Esophagus squamous epithelium (tissue), 4 donors: ENCODE data around the gene LONP2.

ENCODE experiments used
- POLR2A ChIP-seq, 4 donors: fragments of 450-650 bp; IDR thresholded peaks; one replicate each; pipeline ENCODE4 v1.6.1; 2017; ENCODE audit warnings: antibody characterized with exemption in 4 of 4, mild to moderate bottlenecking in 4 of 4, moderate library complexity in 3 of 4
- TF ChIP-seq, protein P1 (sequence below), 6 experiments: fragments of 450-650 bp in 4 of 6; fragments of 200-600 bp in 2 of 6; sonication (generic) in 2 of 6; IDR thresholded peaks; one replicate each; pipeline ENCODE4 v1.5.1; 2016 to 2019; ENCODE audit warnings: antibody characterized with exemption in 6 of 6, mild to moderate bottlenecking in 4 of 6, moderate library complexity in 4 of 6

DNA sequence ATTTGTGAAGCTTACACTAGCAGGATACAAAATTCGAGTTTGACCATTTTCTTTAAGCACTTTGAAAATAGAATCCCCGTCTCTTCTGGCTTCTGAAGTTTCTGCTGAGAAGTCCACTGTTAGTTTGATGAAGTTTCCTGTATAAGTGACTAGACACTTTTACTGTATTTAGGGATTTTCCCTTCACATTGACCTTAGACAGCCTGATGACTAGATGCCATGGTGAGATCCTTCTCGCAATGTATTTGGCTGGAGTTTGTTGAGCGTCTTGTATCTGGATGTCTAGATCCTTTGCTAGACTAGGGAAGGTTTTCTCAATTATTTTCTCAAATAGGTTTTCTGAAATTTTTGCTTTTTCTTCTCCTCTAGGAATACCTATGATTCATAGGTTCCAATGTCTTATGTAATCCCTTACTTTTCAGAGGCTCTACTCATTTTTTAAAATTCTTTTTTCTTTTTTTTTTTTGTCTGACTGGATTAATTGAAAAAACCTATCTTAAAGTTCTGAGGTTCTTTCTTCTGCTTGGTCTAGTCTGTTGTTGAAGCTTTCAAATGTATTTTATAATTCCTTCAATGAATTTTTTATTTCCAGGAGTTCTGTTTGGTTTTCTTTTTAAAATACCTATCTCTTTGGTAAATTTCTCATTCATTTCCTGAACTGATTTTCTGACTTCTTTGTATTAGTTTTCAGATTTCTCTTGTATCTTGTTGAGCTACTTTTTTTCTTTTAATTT, 67.0 kb downstream of the LONP2 start:
- TF ChIP-seq, protein P1, sequence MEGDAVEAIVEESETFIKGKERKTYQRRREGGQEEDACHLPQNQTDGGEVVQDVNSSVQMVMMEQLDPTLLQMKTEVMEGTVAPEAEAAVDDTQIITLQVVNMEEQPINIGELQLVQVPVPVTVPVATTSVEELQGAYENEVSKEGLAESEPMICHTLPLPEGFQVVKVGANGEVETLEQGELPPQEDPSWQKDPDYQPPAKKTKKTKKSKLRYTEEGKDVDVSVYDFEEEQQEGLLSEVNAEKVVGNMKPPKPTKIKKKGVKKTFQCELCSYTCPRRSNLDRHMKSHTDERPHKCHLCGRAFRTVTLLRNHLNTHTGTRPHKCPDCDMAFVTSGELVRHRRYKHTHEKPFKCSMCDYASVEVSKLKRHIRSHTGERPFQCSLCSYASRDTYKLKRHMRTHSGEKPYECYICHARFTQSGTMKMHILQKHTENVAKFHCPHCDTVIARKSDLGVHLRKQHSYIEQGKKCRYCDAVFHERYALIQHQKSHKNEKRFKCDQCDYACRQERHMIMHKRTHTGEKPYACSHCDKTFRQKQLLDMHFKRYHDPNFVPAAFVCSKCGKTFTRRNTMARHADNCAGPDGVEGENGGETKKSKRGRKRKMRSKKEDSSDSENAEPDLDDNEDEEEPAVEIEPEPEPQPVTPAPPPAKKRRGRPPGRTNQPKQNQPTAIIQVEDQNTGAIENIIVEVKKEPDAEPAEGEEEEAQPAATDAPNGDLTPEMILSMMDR (IDR thresholded peaks at IDR 0.05), result no peak
- no peak for TF ChIP-seq POLR2A (IDR thresholded peaks at IDR 0.05)
